Smooth muscle cell (in vitro differentiated cells): ENCODE measurements around the gene BANK1. TPM values are rescaled to one million over a fixed set of nuclear protein-coding genes. Genes with fewer than 3 reads are reported as not detected.

Source experiments
- DNase-seq: peaks from one replicate; lab custom pipeline; 2025; ENCODE audit not compliant: unreplicated experiment; lab: John Stamatoyannopoulos, UW
- H2AFZ ChIP-seq: fragments of 200-600 bp; sonication (generic); 2 replicates; pipeline ENCODE4 v1.6.0; 2016; ENCODE audit warnings: antibody characterized with exemption, low read depth, mild to moderate bottlenecking
- H3F3A ChIP-seq: fragments of 200-600 bp; sonication (generic); 2 replicates; pipeline ENCODE4 v1.6.0; 2017; ENCODE audit warnings: antibody characterized with exemption, low read depth
- H3K27ac ChIP-seq: fragments of 200-600 bp; sonication (generic); 2 replicates; pipeline ENCODE4 v1.5.1; 2016; ENCODE audit warnings: low read depth, mild to moderate bottlenecking
- H3K27me3 ChIP-seq: fragments of 200-600 bp; sonication (generic); 2 replicates; pipeline ENCODE4 v1.6.1; 2016; ENCODE audit warnings: low read depth, mild to moderate bottlenecking
- H3K36me3 ChIP-seq: fragments of 200-600 bp; sonication (generic); 2 replicates; pipeline ENCODE4 v1.5.1; 2016; ENCODE audit warnings: low read depth
- H3K4me1 ChIP-seq: fragments of 200-600 bp; sonication (generic); 2 replicates; pipeline ENCODE4 v1.5.1; 2016; ENCODE audit warnings: low read depth
- H3K4me2 ChIP-seq: fragments of 200-600 bp; sonication (generic); 2 replicates; pipeline ENCODE4 v1.6.0; 2016; ENCODE audit warnings: mild to moderate bottlenecking
- H3K4me3 ChIP-seq: fragments of 200-600 bp; sonication (generic); 2 replicates; pipeline ENCODE4 v1.5.1; 2016; ENCODE audit warnings: mild to moderate bottlenecking
- H3K79me2 ChIP-seq: fragments of 200-600 bp; sonication (generic); 2 replicates; pipeline ENCODE4 v1.6.0; 2016; ENCODE audit warnings: low read depth, mild to moderate bottlenecking
- H3K9ac ChIP-seq: fragments of 200-600 bp; sonication (generic); 2 replicates; pipeline ENCODE4 v1.6.0; 2016; ENCODE audit warnings: low read depth
- H3K9me3 ChIP-seq: fragments of 200-600 bp; sonication (generic); replicated peaks from 2 replicates; pipeline ENCODE4 v1.5.1; 2016; ENCODE audit warnings: low read depth
- H4K20me1 ChIP-seq: fragments of 200-600 bp; sonication (generic); 2 replicates; pipeline ENCODE4 v1.6.0; 2016; ENCODE audit warnings: low read depth
- WGBS: methylation state at CpG from one replicate; pipeline ENCODE4 v1.1.7; 2016; ENCODE audit warnings: low lambda C conversion rate; 5-methylcytosine and 5-hydroxymethylcytosine counted together
- polyA plus RNA-seq: library from polyadenylated mRNA; unstranded; fragments of >200 nt; fragmentation: Nextera tagmentation; extraction: Ambion mirVana; gene quantifications from 2 replicates; pipeline ENCODE4 v1.2.1, GENCODE V29; 2016
- total RNA-seq: library from RNA; depleted of rRNA; stranded (reverse); fragments of >200 nt; gene quantifications from 2 replicates; pipeline ENCODE4 v1.2.3, GENCODE V29; 2014
- TF ChIP-seq, protein P1 (sequence below): fragments of 200-600 bp; sonication (generic); IDR thresholded peaks from 2 replicates; pipeline ENCODE4 v1.5.1; 2017; ENCODE audit warnings: borderline replicate concordance, mild to moderate bottlenecking, antibody characterized with exemption; ENCODE audit not compliant: insufficient read depth, poor library complexity, severe bottlenecking

The BANK1 gene
- total and polyA plus RNA-seq, 2 experiments from 2014 or later, result 0.54 to 1.5 TPM

DNA sequence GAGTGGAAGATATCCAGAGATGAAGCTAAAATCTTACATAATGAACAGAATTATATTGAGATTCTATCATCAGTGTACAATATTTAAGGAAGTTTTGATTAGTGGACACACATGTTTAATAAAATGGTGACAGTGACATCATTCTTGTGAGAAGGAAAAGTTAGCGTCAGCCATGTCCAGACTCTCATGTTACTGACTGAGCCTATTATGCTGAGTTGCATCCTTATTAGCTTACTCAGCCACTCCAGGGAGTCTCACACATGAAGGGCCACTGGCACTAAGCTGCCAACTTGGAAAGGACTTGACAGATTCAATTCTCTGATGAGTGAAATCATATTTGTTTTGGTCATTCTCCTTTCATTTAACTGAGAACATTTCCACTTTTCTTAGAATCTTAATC is 170.6 kb downstream of the BANK1 start:
- H3K27me3 ChIP-seq, result no peaks in the 10 kb centered on the region
- H3K9me3 ChIP-seq, result no peaks in the 10 kb centered on the region
- H3K79me2 ChIP-seq, result no peaks in the 10 kb centered on the region
- 35% methylated on average over 1 of the region's 1 CpG for WGBS
- no peaks in the 10 kb centered on the region for H3K4me1 ChIP-seq
- H3K4me2 ChIP-seq, result no peak overlapping the region
- DNase-seq, result no peak
- TF ChIP-seq, protein P1, sequence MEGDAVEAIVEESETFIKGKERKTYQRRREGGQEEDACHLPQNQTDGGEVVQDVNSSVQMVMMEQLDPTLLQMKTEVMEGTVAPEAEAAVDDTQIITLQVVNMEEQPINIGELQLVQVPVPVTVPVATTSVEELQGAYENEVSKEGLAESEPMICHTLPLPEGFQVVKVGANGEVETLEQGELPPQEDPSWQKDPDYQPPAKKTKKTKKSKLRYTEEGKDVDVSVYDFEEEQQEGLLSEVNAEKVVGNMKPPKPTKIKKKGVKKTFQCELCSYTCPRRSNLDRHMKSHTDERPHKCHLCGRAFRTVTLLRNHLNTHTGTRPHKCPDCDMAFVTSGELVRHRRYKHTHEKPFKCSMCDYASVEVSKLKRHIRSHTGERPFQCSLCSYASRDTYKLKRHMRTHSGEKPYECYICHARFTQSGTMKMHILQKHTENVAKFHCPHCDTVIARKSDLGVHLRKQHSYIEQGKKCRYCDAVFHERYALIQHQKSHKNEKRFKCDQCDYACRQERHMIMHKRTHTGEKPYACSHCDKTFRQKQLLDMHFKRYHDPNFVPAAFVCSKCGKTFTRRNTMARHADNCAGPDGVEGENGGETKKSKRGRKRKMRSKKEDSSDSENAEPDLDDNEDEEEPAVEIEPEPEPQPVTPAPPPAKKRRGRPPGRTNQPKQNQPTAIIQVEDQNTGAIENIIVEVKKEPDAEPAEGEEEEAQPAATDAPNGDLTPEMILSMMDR, result no peak
- H2AFZ ChIP-seq, result peak overlapping the region; percentile 52
- peak overlapping the region; percentile 41 for H3K27ac ChIP-seq
- H3K9ac ChIP-seq, result no peak overlapping the region
- no peaks in the 10 kb centered on the region for H4K20me1 ChIP-seq
- H3K4me3 ChIP-seq, result no peak overlapping the region
- H3F3A ChIP-seq, result no peaks in the 10 kb centered on the region
- no peaks in the 10 kb centered on the region for H3K36me3 ChIP-seq

DNA sequence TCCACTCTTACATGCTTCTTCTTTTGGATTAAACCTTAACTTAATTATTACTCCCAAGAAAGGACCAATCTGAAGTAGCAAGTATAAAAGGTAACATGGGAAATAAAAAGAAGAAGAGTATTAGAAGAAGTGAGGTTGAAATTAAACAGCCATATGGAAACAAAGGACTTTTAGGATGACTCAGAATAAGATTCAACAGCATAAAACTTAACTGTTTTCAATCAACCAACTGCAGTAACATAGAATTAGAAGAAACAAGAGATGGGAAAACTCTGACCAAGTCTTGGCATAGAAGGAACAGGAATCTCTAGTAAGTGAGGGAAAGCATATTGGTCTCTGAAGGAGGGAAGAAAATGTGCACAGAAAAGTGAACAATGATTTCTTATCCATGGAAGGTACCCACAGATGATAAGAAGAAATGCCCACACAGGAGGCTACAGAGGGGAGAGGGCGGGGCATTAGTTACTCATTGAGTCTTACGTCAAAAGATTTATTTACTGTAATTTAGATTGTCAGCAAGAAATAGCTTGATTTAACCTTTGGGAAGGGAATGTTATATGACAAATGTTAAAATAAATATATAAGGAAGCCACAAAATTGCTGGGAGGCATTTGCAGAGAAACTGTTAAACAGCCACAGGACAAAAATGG is 177.3 kb downstream of the BANK1 start:
- no peaks in the 10 kb centered on the region for H4K20me1 ChIP-seq
- no peaks in the 10 kb centered on the region for H3K27me3 ChIP-seq
- H3K4me1 ChIP-seq, result peaks cover 4% of the 10 kb centered on the region
- no peak for DNase-seq
- no peaks in the 10 kb centered on the region for H3K36me3 ChIP-seq
- H2AFZ ChIP-seq, result peak overlapping the region; percentile 49
- no peaks in the 10 kb centered on the region for H3F3A ChIP-seq
- H3K9me3 ChIP-seq, result no peaks in the 10 kb centered on the region
- H3K9ac ChIP-seq, result no peak overlapping the region
- TF ChIP-seq, protein P1, result no peak
- H3K27ac ChIP-seq, result no peak overlapping the region
- 77% methylated on average over 2 of the region's 2 CpGs for WGBS
- no peaks in the 10 kb centered on the region for H3K79me2 ChIP-seq
- H3K4me2 ChIP-seq, result no peak overlapping the region
- no peak overlapping the region for H3K4me3 ChIP-seq

DNA sequence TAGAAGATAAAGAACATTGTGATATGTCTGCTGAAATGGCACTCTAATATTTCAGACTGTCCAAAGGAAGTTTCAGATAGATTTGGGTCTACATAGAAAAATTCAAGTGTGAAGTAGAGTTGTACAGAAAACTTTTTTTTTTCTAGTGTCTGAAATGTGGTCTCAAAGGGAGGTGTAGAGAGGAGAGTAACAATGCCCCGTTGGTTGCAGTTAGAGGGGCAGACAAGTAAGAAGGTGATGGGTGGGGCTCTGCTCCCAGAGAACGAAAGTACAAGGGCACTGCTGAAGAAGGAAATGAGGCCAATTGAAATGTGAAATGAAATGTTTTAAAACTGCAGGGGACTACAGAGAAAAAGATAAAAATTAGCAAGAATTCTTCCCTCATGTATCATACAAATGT is 177.8 kb downstream of the BANK1 start:
- WGBS, result 97% methylated on average over 2 of the region's 2 CpGs
- Histone ChIP-seq H3K27ac (no peak overlapping the region), H2AFZ (peak overlapping the region; percentile 49), H3K9ac (no peak overlapping the region), H3K9me3 (no peaks in the 10 kb centered on the region), H3K27me3 (no peaks in the 10 kb centered on the region), H3K36me3 (no peaks in the 10 kb centered on the region), H4K20me1 (no peaks in the 10 kb centered on the region), H3K79me2 (no peaks in the 10 kb centered on the region), H3K4me3 (no peak overlapping the region), H3K4me1 (peaks cover 4% of the 10 kb centered on the region), H3K4me2 (no peak overlapping the region), H3F3A (no peaks in the 10 kb centered on the region)
- DNase-seq, result no peak
- TF ChIP-seq, protein P1, result no peak

DNA sequence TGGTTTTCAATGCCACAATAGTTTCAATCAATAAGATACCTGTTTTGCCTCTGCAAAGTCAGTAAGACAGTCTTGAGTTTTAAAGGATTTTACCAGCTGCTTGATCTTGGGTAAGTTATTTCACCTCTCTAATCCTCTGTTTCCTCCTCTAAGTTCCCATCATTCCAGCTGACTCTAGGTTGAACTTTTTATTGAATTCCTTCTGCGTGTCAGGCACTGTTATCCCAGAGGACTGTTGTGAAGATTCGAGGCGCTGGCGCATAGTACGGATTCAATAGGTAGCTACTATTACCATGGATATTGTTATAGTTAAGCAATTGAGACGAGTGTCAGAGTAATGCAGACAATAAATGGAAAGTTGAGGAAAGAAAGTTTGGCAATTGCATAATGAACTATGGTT is 179.4 kb downstream of the BANK1 start:
- H2AFZ ChIP-seq, result peak overlapping the region; percentile 4
- H3K36me3 ChIP-seq, result no peaks in the 10 kb centered on the region
- H3K27me3 ChIP-seq, result no peaks in the 10 kb centered on the region
- H3K27ac ChIP-seq, result no peak overlapping the region
- H3K4me3 ChIP-seq, result no peak overlapping the region
- no peaks in the 10 kb centered on the region for H3F3A ChIP-seq
- H3K4me2 ChIP-seq, result peak overlapping the region; percentile 26
- H3K79me2 ChIP-seq, result no peaks in the 10 kb centered on the region
- 67% methylated on average over 6 of the region's 6 CpGs for WGBS
- H4K20me1 ChIP-seq, result no peaks in the 10 kb centered on the region
- no peaks in the 10 kb centered on the region for H3K9me3 ChIP-seq
- H3K9ac ChIP-seq, result no peak overlapping the region
- H3K4me1 ChIP-seq, result peaks cover 11% of the 10 kb centered on the region
- DNase-seq, result no peak
- TF ChIP-seq, protein P1, result no peak
